OCI-LY3 (cell line): ENCODE results near the gene LHX4.

ENCODE experiments used
- H2AFZ ChIP-seq: fragments of 200-600, 300-600 bp; shearing (Covaris generic); 2 replicates; pipeline ENCODE4 v1.6.0; 2014; ENCODE audit warnings: antibody characterized with exemption, low read depth, low read length
- H3K27ac ChIP-seq: fragments of 200-600, 300-600 bp; sonication (generic); 2 replicates; pipeline ENCODE4 v1.5.1; 2014; ENCODE audit warnings: mild to moderate bottlenecking, low read length, moderate library complexity, mixed read lengths
- H3K27me3 ChIP-seq: fragments of 200-600, 300-600 bp; sonication (generic); 2 replicates; pipeline ENCODE4 v1.6.1; 2014; ENCODE audit warnings: low read depth, low read length, mixed read lengths
- H3K36me3 ChIP-seq: fragments of 200-600, 300-600 bp; sonication (generic); replicated peaks from 2 replicates; pipeline ENCODE3; 2014; ENCODE audit warnings: low read depth, low read length, mixed read lengths
- H3K4me1 ChIP-seq: fragments of 300-600, 200-600 bp; sonication (generic); 2 replicates; pipeline ENCODE4 v1.6.1; 2014; ENCODE audit warnings: low read length, mixed read lengths
- H3K4me2 ChIP-seq: fragments of 200-600, 300-600 bp; sonication (generic); 2 replicates; pipeline ENCODE4 v1.6.1; 2014; ENCODE audit warnings: low read length, mixed read lengths
- H3K4me3 ChIP-seq: fragments of 300-600, 200-600 bp; sonication (generic); 2 replicates; pipeline ENCODE4 v1.5.1; 2014; ENCODE audit warnings: antibody characterized with exemption, mild to moderate bottlenecking, low read length, moderate library complexity
- H3K79me2 ChIP-seq: fragments of 300-600, 200-600 bp; shearing (Covaris generic); 2 replicates; pipeline ENCODE4 v1.6.1; 2014; ENCODE audit warnings: mild to moderate bottlenecking, low read length, mixed read lengths
- H3K9ac ChIP-seq: fragments of 300-600, 200-600 bp; shearing (Covaris generic); 2 replicates; pipeline ENCODE4 v1.6.0; 2014; ENCODE audit warnings: mild to moderate bottlenecking, low read length, moderate library complexity
- H3K9me3 ChIP-seq: fragments of 200-600, 300-600 bp; shearing (Covaris generic); 2 replicates; pipeline ENCODE4 v1.6.1; 2014; ENCODE audit warnings: low read length, mixed read lengths; ENCODE audit not compliant: insufficient read depth
- H4K20me1 ChIP-seq: fragments of 200-600, 300-600 bp; sonication (generic); 2 replicates; pipeline ENCODE4 v1.6.1; 2016; ENCODE audit warnings: low read length, mixed read lengths; ENCODE audit not compliant: insufficient read depth
- EZH2phosphoT487 ChIP-seq: fragments of 200-600 bp; shearing (Covaris generic); IDR thresholded peaks from 2 replicates; pipeline ENCODE4 v1.6.1; 2018; ENCODE audit warnings: antibody characterized with exemption, mixed run types, low read depth
- TF ChIP-seq, protein P1 (sequence below): fragments of 200-600, 300-600 bp; sonication (generic); IDR thresholded peaks from 2 replicates; pipeline ENCODE4 v1.5.1; 2014; ENCODE audit warnings: antibody characterized with exemption, low read length, low read depth

LHX4 gene

DNA sequence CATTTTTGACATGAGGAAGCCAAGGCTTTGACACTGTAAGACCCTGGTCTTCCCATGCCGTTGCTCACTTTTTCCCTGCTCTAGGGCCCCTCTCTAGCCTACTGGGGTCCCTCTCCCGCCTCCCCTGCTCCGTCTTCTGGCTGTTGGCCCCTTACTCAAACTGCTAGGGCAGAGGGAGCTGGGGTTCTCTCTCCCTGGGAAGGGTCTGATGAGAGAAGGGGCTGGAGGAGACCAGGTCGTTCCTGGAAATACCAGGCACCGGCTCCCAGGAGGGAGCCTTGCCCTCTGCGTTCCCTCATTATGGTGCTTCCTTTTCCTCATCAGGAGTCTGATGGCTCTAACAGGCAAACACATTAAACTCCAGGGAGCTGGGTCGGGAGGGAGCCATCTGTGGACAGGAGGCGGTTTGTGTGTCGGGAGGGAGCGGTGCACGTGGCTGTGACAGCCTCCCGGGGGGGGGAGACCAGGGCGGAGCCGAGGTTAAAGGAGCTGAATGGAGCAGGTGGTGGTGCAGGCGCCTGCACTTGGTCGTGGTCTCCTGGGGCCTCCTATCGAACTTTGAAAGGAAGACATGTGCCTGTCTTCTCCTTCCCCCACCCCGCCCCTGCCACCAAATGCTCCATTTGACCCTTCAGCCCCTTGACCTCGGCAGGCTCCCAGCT is 35.4 kb upstream of the LHX4 start:
- Histone ChIP-seq H3K79me2 (no peaks in the 10 kb centered on the region), H3K9ac (no peak overlapping the region), H3K36me3 (no peaks in the 10 kb centered on the region), H4K20me1 (no peaks in the 10 kb centered on the region), H3K4me1 (no peaks in the 10 kb centered on the region), H3K4me2 (no peak overlapping the region), H3K27me3 (no peaks in the 10 kb centered on the region), H3K27ac (no peak overlapping the region), H3K4me3 (no peak overlapping the region), H3K9me3 (no peaks in the 10 kb centered on the region), H2AFZ (no peak overlapping the region)
- TF ChIP-seq EZH2phosphoT487, result no peak
- TF ChIP-seq, protein P1, sequence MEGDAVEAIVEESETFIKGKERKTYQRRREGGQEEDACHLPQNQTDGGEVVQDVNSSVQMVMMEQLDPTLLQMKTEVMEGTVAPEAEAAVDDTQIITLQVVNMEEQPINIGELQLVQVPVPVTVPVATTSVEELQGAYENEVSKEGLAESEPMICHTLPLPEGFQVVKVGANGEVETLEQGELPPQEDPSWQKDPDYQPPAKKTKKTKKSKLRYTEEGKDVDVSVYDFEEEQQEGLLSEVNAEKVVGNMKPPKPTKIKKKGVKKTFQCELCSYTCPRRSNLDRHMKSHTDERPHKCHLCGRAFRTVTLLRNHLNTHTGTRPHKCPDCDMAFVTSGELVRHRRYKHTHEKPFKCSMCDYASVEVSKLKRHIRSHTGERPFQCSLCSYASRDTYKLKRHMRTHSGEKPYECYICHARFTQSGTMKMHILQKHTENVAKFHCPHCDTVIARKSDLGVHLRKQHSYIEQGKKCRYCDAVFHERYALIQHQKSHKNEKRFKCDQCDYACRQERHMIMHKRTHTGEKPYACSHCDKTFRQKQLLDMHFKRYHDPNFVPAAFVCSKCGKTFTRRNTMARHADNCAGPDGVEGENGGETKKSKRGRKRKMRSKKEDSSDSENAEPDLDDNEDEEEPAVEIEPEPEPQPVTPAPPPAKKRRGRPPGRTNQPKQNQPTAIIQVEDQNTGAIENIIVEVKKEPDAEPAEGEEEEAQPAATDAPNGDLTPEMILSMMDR, result no peak

DNA sequence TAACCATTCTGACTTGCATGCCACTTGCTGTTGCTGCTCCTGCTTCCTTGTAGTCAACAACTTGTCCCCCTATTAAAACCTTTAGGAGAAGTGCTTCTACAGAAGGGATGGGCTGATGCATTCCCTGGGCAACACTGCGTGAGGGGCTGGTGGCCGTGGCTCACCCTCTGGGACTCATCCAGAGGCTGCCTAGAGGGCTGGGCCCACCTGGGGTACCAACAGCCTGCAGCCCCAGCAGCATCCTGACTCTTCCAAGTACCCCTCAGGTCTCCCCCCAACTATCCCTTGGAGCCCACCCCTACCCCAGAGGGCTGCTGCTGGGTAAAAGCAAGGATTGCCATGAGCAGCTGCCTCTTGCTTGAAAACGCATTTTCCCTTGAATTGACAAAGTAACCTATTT is 34.7 kb upstream of the LHX4 start:
- H3K36me3 ChIP-seq, result no peaks in the 10 kb centered on the region

DNA sequence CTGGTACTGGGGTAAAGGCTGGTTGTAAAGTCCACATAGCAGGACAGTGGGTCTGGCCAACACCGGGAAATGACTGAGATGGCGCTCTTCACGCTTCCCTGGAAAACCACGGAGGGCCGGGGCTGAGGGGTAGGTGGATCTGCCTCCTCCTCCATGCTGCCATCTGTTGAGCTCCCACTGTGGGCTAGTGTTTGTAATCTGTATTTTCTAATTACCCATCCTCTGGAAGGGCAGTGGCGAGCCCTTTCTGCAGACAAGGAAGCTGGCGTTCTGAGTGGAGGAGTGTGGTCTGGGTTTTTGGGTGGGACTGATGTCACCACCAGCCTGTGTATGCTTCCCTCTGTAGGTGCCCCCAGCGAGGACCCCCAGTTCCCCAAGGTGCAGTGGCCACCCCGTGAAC is 34.1 kb upstream of the LHX4 start:
- Histone ChIP-seq H3K4me3 (no peak overlapping the region), H3K79me2 (no peaks in the 10 kb centered on the region)
- TF ChIP-seq, protein P1, result no peak
- TF ChIP-seq EZH2phosphoT487, result no peak

More for the DNA sequence above, 34.7 kb upstream of the LHX4 start:
- H3K4me2 ChIP-seq, result no peak overlapping the region
- TF ChIP-seq, protein P1, result no peak
- no peak for TF ChIP-seq EZH2phosphoT487
- no peak overlapping the region for H2AFZ ChIP-seq
- H3K4me1 ChIP-seq, result no peaks in the 10 kb centered on the region
- no peaks in the 10 kb centered on the region for H3K27me3 ChIP-seq
- H3K27ac ChIP-seq, result no peak overlapping the region
- H3K4me3 ChIP-seq, result no peak overlapping the region
- H4K20me1 ChIP-seq, result no peaks in the 10 kb centered on the region
- H3K79me2 ChIP-seq, result no peaks in the 10 kb centered on the region
- H3K9ac ChIP-seq, result no peak overlapping the region
- H3K9me3 ChIP-seq, result no peaks in the 10 kb centered on the region

DNA sequence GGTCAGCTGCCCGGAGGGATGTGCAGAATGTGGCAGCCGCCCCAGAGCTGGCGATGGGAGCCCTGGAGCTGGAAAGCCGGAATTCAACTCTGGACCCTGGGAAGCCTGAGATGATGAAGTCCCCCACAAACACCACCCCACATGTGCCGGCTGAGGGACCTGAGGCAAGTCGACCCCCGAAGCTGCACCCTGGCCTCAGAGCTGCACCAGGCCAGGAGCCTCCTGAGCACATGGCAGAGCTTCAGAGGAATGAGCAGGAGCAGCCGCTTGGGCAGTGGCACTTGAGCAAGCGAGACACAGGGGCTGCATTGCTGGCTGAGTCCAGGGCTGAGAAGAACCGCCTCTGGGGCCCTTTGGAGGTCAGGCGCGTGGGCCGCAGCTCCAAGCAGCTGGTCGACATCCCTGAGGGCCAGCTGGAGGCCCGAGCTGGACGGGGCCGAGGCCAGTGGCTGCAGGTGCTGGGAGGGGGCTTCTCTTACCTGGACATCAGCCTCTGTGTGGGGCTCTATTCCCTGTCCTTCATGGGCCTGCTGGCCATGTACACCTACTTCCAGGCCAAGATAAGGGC is 33.5 kb upstream of the LHX4 start:
- Histone ChIP-seq H3K36me3 (no peaks in the 10 kb centered on the region), H3K27me3 (no peaks in the 10 kb centered on the region), H3K4me1 (no peaks in the 10 kb centered on the region), H3K4me2 (no peak overlapping the region), H3K9ac (no peak overlapping the region), H4K20me1 (no peaks in the 10 kb centered on the region), H3K9me3 (no peaks in the 10 kb centered on the region), H3K79me2 (no peaks in the 10 kb centered on the region), H3K27ac (no peak overlapping the region), H3K4me3 (no peak overlapping the region), H2AFZ (no peak overlapping the region)
- TF ChIP-seq, protein P1, result no peak
- TF ChIP-seq EZH2phosphoT487, result no peak

More for the DNA sequence above, 34.1 kb upstream of the LHX4 start:
- no peaks in the 10 kb centered on the region for H3K4me1 ChIP-seq
- H3K27me3 ChIP-seq, result no peaks in the 10 kb centered on the region
- no peaks in the 10 kb centered on the region for H3K9me3 ChIP-seq
- H2AFZ ChIP-seq, result no peak overlapping the region
- no peak overlapping the region for H3K27ac ChIP-seq
- H4K20me1 ChIP-seq, result no peaks in the 10 kb centered on the region
- no peaks in the 10 kb centered on the region for H3K36me3 ChIP-seq
- no peak overlapping the region for H3K9ac ChIP-seq
- H3K4me2 ChIP-seq, result no peak overlapping the region
